Pulmonary artery endothelial cell (primary cell): Measurements from ENCODE around the gene SPNS2. TPM values are rescaled to one million over a fixed set of nuclear protein-coding genes. Genes with fewer than 3 reads are reported as not detected.
A peak's percentile ranks its signal among the peaks of the same experiment; 100 is the strongest.

Experiments used
- DNase-seq: peaks from one replicate; pipeline ENCODE4 v3.0.0-alpha.2; 2011; ENCODE audit warnings: low read depth, low spot score
- total RNA-seq: library from RNA; depleted of rRNA; stranded (reverse); fragments of >200 nt; gene quantifications from 2 replicates; pipeline ENCODE4 v1.2.3, GENCODE V29; 2014

Gene SPNS2
- total RNA-seq, 1 donor from 2014 or later, result 6.2 TPM

GRCh38 chr17:4549781-4550533 lies 51.3 kb downstream of the SPNS2 start:
- no peak for DNase-seq

- DNase-seq, result no peak
Measured at GRCh38 chr17:4550534-4551039, 51.9 kb downstream of the SPNS2 start.

- DNase-seq, result no peak
Measured at GRCh38 chr17:4551141-4551540, 52.5 kb downstream of the SPNS2 start.

DNA sequence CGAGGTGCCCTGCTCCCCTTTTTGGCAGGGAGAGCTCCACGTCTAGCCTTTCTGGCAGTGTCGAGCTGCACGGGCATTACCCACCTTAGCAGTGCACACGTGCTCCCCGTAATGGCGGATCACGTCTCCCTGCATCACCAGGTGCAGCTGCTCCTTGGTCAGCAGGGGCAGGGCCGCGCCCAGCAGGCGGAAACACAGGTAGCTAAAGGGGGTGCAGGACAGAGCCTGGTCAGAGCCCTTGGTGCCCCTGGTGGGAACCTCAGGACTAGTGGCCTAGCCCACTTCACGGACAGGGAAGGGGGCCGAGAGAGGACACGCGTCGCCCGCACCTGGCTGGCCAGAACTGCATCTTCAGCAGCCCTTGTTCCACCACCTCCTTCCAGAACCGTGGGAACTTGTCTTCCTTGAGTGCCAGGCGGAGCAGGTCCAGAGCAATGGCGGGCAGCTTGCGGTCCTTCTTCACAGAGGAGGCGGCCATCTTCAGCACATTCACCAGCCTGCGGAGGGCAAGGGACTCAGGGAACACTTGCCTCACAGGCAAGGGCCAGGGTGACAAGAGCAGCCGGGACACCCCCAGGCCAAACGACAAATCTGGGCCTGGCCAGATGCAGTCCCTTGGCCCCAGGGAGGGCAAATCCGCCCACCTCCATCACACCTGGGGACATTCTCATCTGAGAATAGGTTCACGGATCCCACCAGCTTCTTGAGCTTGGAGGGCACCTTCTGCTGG lies 53.3 kb downstream of the SPNS2 start:
- no peak for DNase-seq

- no peak for DNase-seq
Measured at GRCh38 chr17:4553669-4554068, 55.0 kb downstream of the SPNS2 start.

DNA sequence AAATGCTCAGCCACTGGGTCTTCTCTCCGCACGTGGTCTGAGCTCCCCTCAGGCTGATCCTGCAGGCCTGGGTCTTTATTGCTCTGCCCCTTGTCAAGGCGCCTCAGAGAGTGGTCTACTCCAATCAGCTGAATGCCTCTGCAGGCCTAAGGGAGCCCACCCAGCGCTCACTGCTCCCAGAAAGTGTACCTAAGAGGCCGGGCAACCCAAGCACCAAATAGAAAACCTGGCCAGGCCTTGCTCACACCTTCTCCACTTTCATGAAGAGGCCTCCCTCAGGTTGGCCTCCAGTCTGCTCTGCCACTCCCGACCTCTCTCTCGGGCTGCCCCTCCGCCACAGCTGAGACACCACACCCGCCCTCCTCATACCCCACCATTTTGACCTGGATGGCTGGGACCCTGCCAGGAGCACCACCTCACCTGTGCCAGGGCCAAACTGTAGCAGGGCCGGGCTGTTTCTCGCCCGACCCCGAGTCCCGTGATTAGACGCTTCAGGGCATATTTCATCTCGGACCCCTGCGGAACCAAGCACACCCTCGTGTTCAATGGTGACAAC lies 55.8 kb downstream of the SPNS2 start:
- no peak for DNase-seq

- peak; percentile 76 for DNase-seq
Measured at GRCh38 chr17:4554997-4555799, 56.5 kb downstream of the SPNS2 start, which contains the start of gene MYBBP1A. Gene MYBBP1A, minus strand, starts transcription at chr17:4555384. Its CDS starts 60 bp downstream, at chr17:4555324.

GRCh38 chr17:4555873-4556759 lies 57.4 kb downstream of the SPNS2 start:
- no peak for DNase-seq

GRCh38 chr17:4556996-4557395 lies 58.3 kb downstream of the SPNS2 start:
- DNase-seq, result no peak

DNA sequence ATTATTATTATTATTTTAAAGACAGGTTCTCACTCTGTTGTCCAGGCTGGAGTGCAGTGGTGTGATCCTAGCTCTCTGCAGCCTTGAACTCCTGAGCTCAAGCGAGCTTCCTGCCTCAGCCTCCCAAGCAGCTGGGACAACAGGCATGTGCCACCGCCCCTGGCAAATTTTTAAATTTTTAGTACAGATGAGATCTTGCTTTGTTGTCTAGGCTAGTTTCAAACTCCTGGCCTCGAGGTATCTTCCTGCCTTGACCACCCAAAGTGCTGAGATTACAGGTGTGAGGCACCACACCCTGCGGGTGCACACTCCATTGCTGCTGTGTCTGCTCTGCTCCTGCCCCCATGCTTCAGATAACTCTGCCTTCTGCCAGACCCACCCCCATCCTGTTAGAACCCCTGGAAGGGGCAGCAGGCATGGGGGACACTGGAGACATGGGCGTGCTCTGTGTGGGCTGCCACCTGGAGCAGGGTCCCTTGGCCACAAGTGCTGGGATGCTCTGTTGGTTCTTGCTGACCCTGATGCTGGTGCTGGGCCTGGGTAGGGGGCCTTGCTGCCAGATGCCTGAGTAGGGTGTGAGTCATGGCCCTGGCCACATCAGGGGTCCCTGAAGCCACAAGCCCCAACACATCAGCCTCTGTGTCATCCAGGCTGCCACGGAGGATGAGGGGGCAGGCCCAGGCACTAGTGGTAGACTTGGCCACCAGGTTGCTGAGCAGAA lies 59.1 kb downstream of the SPNS2 start:
- DNase-seq, result no peak

DNA sequence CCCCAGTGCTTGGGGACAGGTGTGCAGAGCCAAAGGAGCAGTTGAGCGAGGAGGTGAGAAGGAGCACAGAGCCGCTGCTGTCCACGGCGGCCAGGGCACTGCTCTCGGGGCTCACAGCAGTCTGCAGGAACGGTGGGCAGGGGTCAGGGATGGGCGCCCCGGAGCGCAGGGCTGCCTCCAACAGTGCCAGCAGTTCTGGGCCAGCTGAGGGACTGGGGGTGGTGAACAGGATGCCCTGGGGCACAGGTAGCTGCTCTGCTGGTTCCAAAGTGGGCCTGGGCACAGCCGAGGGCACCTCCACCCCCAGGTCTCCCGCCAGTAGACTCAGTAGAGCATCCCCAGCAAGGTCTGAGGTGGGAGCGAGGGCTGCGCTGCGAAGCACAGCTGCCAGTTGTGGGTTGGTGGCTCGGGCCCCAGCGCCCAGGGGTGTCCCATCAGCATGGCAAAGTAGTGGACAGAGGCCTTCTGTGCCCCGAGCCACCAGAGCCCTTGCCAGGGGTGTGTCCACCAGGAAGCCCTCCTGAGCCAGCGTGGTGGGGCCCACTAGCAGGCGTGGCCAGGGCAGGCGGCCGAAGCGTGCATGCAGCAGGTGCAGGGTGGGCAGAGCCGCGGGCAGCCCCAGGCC lies 59.8 kb downstream of the SPNS2 start:
- DNase-seq, result no peak

GRCh38 chr17:4559139-4559791 lies 60.6 kb downstream of the SPNS2 start:
- no peak for DNase-seq

- DNase-seq, result no peak
Measured at GRCh38 chr17:4559966-4560365, 61.3 kb downstream of the SPNS2 start.

DNA sequence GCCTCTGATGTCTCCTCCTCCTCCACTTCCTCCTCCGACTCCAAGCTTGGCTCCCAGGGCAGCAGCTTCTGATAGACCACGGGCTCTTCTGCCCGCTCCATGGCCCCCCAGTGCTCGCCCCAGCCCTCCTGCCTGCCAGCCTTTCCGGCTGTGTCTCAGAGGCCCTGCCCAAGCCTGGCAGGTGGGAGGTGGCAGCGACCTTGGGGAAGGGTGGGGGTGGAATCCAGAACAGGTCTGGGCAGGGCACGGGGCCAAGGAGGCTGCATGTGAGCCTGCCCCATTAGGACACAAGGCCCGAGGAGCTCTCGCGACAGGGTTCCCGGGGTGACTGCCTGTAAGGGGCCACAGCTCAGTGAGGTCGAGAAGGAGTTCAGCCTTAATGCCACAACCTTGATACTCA lies 61.7 kb downstream of the SPNS2 start, which contains the start of gene GGT6:
TSS of gene GGT6 (minus strand) at position 157 of the 400 bp plus-strand sequence. CDS start at position 101, 56 bp downstream.
- no peak for DNase-seq

- DNase-seq, result no peak
Measured at GRCh38 chr17:4560837-4561256, 62.2 kb downstream of the SPNS2 start.

- no peak for DNase-seq
Measured at GRCh38 chr17:4562015-4562969, 63.6 kb downstream of the SPNS2 start.
